T-helper 9 cell (primary cell): ENCODE results near the gene PCDH15.
"Not testable (repeated sequence)": the region's sequence is repeated elsewhere in the genome, so short reads cannot be mapped to it uniquely, and the experiment has no call there.

Experiments used
- DNase-seq: peaks from one replicate; pipeline ENCODE4 v3.0.0-alpha.2; 2020

The PCDH15 gene

GRCh38 chr10:53952698-53953630 is 848.1 kb downstream of the PCDH15 start:
- no peak for DNase-seq

GRCh38 chr10:53939654-53940053 is 861.4 kb downstream of the PCDH15 start:
- no peak for DNase-seq

- DNase-seq = no peak
Measured at GRCh38 chr10:53930648-53931047, 870.4 kb downstream of the PCDH15 start.

- DNase-seq = not testable (repeated sequence)
Measured at GRCh38 chr10:53924051-53924700, 876.9 kb downstream of the PCDH15 start.

- no peak for DNase-seq
Measured at GRCh38 chr10:53918755-53919154, 882.3 kb downstream of the PCDH15 start.

GRCh38 chr10:53909791-53910190 is 891.2 kb downstream of the PCDH15 start:
- DNase-seq = no peak

- no peak for DNase-seq
Measured at GRCh38 chr10:53904506-53905241, 896.4 kb downstream of the PCDH15 start.

- no peak for DNase-seq
Measured at GRCh38 chr10:53903756-53904155, 897.3 kb downstream of the PCDH15 start.

- DNase-seq = no peak
Measured at GRCh38 chr10:53899463-53900160, 901.4 kb downstream of the PCDH15 start.

- DNase-seq = no peak
Measured at GRCh38 chr10:53898532-53898931, 902.5 kb downstream of the PCDH15 start.

- DNase-seq = no peak
Measured at GRCh38 chr10:53894145-53894544, 906.9 kb downstream of the PCDH15 start.

GRCh38 chr10:53893061-53893460 is 908.0 kb downstream of the PCDH15 start:
- DNase-seq = no peak

- no peak for DNase-seq
Measured at GRCh38 chr10:53886325-53887300, 914.4 kb downstream of the PCDH15 start.

GRCh38 chr10:53864846-53865245 is 936.2 kb downstream of the PCDH15 start:
- no peak for DNase-seq

- DNase-seq = no peak
Measured at GRCh38 chr10:53852450-53853175, 948.4 kb downstream of the PCDH15 start.

- DNase-seq = no peak
Measured at GRCh38 chr10:53846809-53847208, 954.2 kb downstream of the PCDH15 start.

GRCh38 chr10:53843736-53844362 is 957.2 kb downstream of the PCDH15 start:
- no peak for DNase-seq

- DNase-seq = no peak
Measured at GRCh38 chr10:53841483-53842145, 959.4 kb downstream of the PCDH15 start.

- DNase-seq = no peak
Measured at GRCh38 chr10:53840653-53841052, 960.4 kb downstream of the PCDH15 start.
